KMS-11 (cell line): ENCODE data around the gene MBD6.
"Not testable (repeated sequence)": the region's sequence is repeated elsewhere in the genome, so short reads cannot be mapped to it uniquely, and the experiment has no call there.

Experiments used
- H2AFZ ChIP-seq: fragments of 200-600 bp; sonication (generic); 2 replicates; pipeline ENCODE4 v1.6.1; 2016; ENCODE audit warnings: antibody characterized with exemption, mixed run types, low read depth
- H3K27ac ChIP-seq: fragments of 200-600 bp; sonication (generic); 2 replicates; pipeline ENCODE4 v1.6.1; 2016; ENCODE audit warnings: mild to moderate bottlenecking, mixed run types
- H3K27me3 ChIP-seq: fragments of 200-600 bp; sonication (generic); 2 replicates; pipeline ENCODE4 v1.6.1; 2017; ENCODE audit warnings: mild to moderate bottlenecking, low read depth, mixed run types, moderate library complexity; ENCODE audit not compliant: insufficient read depth
- H3K36me3 ChIP-seq: fragments of 200-600 bp; sonication (generic); 2 replicates; pipeline ENCODE4 v1.6.1; 2017; ENCODE audit warnings: mild to moderate bottlenecking, mixed run types; ENCODE audit not compliant: insufficient read depth
- H3K4me1 ChIP-seq: fragments of 200-600 bp; sonication (generic); 2 replicates; pipeline ENCODE4 v1.6.1; 2016; ENCODE audit warnings: mild to moderate bottlenecking, low read depth, mixed run types; ENCODE audit not compliant: poor library complexity, severe bottlenecking
- H3K4me2 ChIP-seq: fragments of 200-600 bp; sonication (generic); 2 replicates; pipeline ENCODE4 v1.7.0; 2016; ENCODE audit warnings: mild to moderate bottlenecking, mixed run types
- H3K4me3 ChIP-seq: fragments of 200-600 bp; sonication (generic); IDR thresholded peaks from 2 replicates; pipeline ENCODE4 v1.6.1; 2017; ENCODE audit warnings: low read depth, low read length, mixed read lengths; ENCODE audit not compliant: insufficient read depth
- H3K79me2 ChIP-seq: fragments of 200-600 bp; sonication (generic); 2 replicates; pipeline ENCODE4 v1.6.1; 2016; ENCODE audit warnings: low read depth, mixed run types; ENCODE audit not compliant: insufficient read depth
- H3K9ac ChIP-seq: fragments of 200-600 bp; sonication (generic); 2 replicates; pipeline ENCODE4 v1.6.1; 2016; ENCODE audit warnings: mild to moderate bottlenecking, mixed run types
- H4K20me1 ChIP-seq: fragments of 200-600 bp; sonication (generic); 2 replicates; pipeline ENCODE4 v1.6.1; 2016; ENCODE audit warnings: mild to moderate bottlenecking, mixed run types; ENCODE audit not compliant: insufficient read depth
- TF ChIP-seq, protein P1 (sequence below): fragments of 200-600 bp; sonication (generic); conservative IDR thresholded peaks from 2 replicates; pipeline ENCODE4 v1.6.1; 2017; ENCODE audit warnings: low read depth, mild to moderate bottlenecking, antibody characterized with exemption, low read length, moderate library complexity, mixed read lengths

MBD6 gene

DNA sequence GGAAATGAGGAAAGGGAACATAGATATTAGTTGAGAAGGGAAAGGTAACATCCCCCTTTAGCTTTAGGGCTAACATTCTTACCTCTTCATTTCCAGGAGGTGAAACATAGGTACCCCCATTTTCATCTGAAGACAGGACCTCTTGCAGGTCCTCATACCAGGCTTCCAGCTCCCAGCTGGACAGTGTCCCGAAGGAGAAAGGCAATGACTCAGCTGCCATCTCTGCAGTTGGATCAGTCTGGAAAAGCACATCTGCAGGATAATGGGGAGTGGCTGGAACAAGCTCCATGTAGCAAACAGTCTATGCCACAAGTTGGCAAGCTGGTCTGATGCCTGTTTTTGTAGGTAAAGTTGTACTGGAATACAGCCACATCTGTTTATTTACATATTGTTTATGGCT lies 5.4 kb upstream of the MBD6 start:
- H3K4me2 ChIP-seq = no peak overlapping the region; the same call in 1 of the 2 replicates
- no peak overlapping the region for H2AFZ ChIP-seq
- TF ChIP-seq, protein P1, sequence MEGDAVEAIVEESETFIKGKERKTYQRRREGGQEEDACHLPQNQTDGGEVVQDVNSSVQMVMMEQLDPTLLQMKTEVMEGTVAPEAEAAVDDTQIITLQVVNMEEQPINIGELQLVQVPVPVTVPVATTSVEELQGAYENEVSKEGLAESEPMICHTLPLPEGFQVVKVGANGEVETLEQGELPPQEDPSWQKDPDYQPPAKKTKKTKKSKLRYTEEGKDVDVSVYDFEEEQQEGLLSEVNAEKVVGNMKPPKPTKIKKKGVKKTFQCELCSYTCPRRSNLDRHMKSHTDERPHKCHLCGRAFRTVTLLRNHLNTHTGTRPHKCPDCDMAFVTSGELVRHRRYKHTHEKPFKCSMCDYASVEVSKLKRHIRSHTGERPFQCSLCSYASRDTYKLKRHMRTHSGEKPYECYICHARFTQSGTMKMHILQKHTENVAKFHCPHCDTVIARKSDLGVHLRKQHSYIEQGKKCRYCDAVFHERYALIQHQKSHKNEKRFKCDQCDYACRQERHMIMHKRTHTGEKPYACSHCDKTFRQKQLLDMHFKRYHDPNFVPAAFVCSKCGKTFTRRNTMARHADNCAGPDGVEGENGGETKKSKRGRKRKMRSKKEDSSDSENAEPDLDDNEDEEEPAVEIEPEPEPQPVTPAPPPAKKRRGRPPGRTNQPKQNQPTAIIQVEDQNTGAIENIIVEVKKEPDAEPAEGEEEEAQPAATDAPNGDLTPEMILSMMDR = no peak
- H3K9ac ChIP-seq = no peak overlapping the region
- H4K20me1 ChIP-seq = no peaks in the 10 kb centered on the region
- peaks cover 37% of the 10 kb centered on the region; the same call in 1 of the 2 replicates for H3K36me3 ChIP-seq
- H3K4me3 ChIP-seq = no peak overlapping the region
- peaks cover 41% of the 10 kb centered on the region for H3K4me1 ChIP-seq
- peak overlapping the region; percentile 8; the same call in 1 of the 2 replicates for H3K27ac ChIP-seq
- peaks cover 31% of the 10 kb centered on the region for H3K79me2 ChIP-seq
- H3K27me3 ChIP-seq = no peaks in the 10 kb centered on the region

DNA sequence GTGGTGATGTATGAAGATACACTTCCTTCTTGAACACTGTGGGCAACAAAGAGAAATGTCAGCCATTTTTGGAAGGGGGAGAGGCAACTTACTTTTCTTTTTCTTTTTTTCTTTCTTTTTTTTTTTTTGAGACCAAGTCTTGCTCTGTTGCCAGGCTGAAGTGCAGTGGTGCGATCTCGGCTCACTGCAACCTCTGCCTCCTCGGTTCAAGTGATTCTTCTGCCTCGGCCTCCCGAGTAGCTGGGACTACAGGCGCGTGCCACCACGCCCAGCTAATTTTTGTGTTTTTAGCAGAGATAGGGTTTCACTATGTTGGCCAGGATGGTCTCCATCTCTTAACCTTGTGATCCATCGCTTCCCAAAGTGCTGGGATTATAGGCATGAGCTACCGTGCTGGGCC lies 4.9 kb upstream of the MBD6 start:
- not testable (repeated sequence) for H3K4me3 ChIP-seq, H3K27me3 ChIP-seq, H4K20me1 ChIP-seq, H3K9ac ChIP-seq, H2AFZ ChIP-seq
- Histone ChIP-seq H3K4me1 (peaks cover 43% of the 10 kb centered on the region), H3K36me3 (peaks cover 33% of the 10 kb centered on the region; the same call in 1 of the 2 replicates), H3K4me2 (peak overlapping the region; percentile 89), H3K79me2 (peaks cover 31% of the 10 kb centered on the region), H3K27ac (peak overlapping the region; percentile 71; the same call in 1 of the 2 replicates)

DNA sequence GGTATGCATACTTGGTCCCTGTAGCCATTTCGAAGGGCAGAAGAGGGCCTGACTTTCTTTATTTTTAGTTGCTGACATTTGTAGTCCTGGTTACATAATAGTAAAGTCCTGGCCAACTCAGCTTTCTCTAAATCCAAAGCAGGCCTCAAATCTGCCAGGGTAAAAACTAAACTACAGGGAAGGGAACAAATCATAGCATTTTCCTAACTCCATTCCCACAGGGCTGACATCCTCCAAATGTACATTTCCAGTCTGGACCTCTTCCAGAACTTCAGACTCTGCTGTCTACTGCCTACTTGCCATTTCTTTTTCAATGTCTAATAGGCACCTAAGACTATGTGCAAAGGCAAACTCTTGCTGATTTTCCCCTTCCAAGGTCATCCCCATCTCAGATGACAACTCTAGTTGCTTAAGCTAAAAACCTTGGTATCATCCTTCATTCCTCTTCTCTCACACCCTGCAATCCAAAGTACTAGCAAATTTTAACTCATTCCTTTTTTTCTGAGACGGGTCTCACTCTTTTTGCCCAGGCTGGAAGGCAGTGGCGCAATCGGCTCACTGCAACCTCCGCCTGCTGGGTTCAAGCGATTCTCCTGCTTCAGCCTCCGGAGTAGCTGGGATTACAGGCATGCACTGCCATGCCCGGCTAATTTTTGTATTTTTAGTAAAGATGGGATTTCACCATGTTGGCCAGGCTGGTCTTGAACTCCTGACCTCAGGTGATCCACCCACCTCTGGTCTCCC lies 4.3 kb upstream of the MBD6 start:
- no peaks in the 10 kb centered on the region for H3K27me3 ChIP-seq
- peaks cover 28% of the 10 kb centered on the region; the same call in 1 of the 2 replicates for H3K36me3 ChIP-seq
- no peak overlapping the region for H2AFZ ChIP-seq
- peak overlapping the region; percentile 89 for H3K4me2 ChIP-seq
- H4K20me1 ChIP-seq = no peaks in the 10 kb centered on the region
- peaks cover 34% of the 10 kb centered on the region for H3K79me2 ChIP-seq
- H3K4me1 ChIP-seq = peaks cover 43% of the 10 kb centered on the region
- TF ChIP-seq, protein P1 = no peak
- no peak overlapping the region; the same call in 1 of the 2 replicates for H3K9ac ChIP-seq
- no peak overlapping the region for H3K4me3 ChIP-seq
- H3K27ac ChIP-seq = peak overlapping the region; percentile 71; the same call in 1 of the 2 replicates

DNA sequence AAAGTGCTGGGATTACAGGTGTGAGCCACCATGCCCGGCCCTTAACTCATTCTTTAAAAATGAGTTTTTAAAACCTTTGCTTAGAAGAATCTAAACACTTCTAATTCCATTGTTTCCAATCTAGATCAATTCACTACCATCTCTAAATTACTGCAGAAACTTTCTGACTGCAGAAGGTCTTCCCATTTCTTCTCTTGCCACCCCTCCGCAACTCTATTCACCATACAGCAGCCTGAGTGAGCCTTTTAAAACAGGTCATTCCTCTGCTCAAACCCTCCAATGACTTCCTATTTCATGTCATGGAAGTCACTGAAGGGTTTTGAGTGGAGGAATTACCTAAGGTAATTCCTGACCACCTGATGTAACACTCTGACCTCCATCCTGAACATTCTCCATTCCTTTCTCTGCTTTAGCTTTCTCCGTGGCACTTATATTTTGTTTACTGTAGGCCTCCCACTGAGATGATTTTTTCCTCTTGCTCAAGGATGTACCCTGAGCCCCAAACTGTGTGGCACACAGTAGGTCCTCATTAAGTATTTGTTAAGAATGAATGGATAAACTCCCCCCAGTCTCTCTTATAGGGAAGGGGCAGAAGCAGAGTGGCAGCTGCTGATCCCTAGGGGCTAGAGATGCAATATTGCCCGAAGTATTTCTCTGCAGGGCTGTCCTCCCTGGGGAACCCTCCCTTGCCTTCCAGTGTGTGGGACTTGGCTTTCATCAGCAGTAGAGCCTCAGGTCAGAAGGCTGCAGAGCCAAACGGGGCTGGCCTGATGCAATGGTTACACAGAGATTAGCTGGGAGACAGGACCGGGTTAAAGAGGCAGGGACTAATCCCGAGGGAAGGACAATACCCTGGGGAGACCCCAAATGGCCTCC lies 3.5 kb upstream of the MBD6 start:
- Histone ChIP-seq H4K20me1 (no peaks in the 10 kb centered on the region), H3K79me2 (peaks cover 42% of the 10 kb centered on the region), H3K9ac (peak overlapping the region; percentile 71), H3K36me3 (peaks cover 27% of the 10 kb centered on the region; the same call in 1 of the 2 replicates), H3K27me3 (no peaks in the 10 kb centered on the region), H3K4me1 (peaks cover 51% of the 10 kb centered on the region), H3K27ac (peak overlapping the region; percentile 71), H2AFZ (no peak overlapping the region), H3K4me2 (peak overlapping the region; percentile 89), H3K4me3 (peak overlapping the region; percentile 87)
- TF ChIP-seq, protein P1 = no peak
